ENCODE measurements around the gene ANGPTL7.
"Not testable (repeated sequence)": the region's sequence is repeated elsewhere in the genome, so short reads cannot be mapped to it uniquely, and the experiment has no call there.

The ANGPTL7 gene

DNA sequence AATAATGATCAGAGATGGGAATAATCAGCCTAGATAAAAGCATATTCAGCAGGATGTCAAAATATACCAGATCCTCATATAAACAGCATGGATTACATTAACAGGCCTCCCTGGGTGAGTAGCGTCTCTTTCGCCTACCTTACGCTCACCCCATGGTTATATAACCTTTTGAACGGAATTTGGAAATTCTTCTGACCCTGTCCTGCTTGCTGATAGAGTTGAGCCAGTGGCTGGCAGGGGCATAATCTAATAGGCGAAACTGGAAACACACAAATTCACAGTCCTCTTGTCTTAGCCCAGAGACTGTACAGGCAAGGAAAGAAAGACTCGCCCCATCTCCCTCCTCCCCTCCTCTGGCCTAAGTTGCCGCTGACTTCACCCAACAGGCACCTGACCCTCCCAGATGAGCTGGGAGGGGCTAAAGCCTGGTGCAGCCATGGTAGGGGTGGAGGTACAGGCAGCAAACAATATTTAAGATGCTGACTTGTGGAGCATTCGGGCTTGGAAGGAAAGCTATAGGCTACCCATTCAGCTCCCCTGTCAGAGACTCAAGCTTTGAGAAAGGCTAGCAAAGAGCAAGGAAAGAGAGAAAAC is at the start of gene ANGPTL7:
ANGPTL7 (plus strand) TSS at position 498 of the 594 bp plus-strand sequence. CDS start 225 bp downstream, outside the sequence.
- no peak for DNase-seq

DNA sequence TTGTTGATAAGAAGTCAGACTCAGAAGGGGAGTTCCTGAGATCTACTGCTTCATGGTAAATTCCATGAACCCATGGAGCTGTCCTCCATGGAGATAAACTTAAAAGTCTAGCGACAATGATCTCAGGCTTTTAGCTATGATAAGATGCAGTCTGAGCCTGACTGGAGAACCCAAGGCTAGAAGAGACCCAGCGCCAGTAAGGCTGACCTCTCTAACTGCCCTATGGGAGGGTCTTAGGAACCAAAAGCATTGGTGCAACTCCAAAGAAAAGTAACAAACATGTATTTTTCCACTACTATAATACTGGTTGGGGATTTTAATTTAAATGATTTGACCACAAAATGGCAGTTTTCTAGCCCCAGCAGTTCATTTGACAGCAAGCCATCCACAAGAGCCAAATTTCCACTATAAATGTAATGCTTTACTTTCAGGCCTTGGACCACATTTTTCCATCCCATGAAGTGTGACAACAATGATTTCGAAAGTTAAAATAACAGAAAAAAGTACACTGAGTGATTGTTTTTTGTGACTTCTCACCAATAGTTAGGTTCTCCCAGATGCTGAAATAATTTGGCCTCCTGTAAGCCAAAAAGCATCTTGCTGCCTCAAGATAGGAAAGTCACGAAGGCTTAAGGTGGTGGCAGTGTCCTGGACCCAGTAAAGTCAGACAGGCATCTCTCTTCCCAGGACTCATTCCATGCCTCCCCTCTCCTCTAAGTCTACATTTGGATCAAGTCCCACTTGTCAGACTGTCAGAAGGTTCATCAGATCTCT is 46.4 kb upstream of the ANGPTL7 start:
- DNase-seq = no peak

- no peak for DNase-seq
Observed at GRCh38 chr1:11143401-11143800, 45.8 kb upstream of the ANGPTL7 start.

DNA sequence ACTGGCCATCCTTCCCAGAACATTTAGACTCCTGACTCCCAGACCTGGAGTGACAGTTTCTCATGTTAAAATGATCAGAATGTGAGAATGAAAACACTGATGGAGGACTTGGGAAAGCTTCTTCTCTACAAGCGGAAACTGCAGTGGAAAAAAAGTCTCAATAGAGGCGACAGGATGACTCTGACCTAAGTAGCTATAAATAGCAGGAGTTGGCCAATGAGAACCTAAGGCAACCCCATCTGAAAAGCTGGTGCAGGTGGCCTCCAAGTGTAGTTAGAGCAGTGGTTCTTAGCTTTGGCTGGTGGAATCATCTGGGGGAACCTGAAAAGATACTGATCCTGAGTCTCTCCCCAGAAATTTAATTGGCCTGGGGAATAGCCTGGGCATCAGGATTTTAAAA is 45.2 kb upstream of the ANGPTL7 start:
- DNase-seq = no peak

DNA sequence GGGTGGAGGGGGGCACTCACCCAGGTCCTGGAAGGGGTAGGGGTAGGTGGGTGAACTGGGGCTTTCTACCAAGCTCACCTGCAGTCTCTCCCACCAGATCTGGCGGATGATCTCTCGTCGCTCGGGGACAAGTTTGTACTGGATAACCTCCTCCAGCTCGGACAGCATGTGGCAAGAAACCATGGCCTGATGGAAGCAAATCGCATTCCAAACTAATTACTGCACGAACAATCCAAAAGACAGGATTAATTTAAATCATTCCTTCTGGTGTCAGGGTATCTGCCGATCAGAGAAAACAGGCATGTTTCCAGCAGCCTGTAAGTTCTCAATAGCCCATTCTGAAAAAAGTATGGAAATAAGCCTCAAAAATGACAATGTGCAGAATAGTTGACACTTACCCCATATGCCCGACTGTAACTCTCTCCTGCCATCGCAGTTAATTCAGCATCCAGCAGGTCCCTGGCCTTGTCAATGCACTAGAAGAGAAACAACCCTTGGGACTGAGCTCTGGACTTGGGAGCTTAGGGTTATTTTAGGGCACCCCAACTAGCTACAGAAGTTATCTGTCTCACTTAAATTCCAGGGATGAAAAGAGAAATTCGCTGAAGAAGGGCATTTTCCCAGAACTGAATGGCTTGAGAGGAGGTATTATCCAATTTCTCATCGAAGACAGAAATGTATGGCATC is 44.4 kb upstream of the ANGPTL7 start:
- DNase-seq = no peak

DNA sequence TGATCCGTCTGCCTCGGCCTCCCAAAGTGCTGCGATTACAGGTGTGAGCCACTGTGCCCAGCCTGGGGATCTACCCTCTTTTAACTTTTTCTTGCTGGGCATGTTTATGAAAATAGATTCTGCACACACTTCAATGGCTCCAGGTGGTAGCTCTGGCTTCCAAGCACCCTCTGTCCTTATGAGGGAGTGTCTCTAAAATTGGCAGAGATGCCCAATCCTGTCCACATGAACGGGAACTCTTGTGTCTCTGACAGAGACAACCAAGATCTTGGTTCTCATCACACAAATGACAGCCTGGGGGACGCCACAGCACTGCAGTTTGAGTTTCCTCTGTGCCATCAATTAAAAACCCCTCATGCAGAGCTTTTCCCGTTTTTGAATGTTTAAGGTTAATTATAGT is 43.4 kb upstream of the ANGPTL7 start:
- no peak for DNase-seq

GRCh38 chr1:11147197-11147770 is 41.9 kb upstream of the ANGPTL7 start:
- no peak for DNase-seq

- DNase-seq = no peak
Observed at GRCh38 chr1:11150326-11150725, 38.8 kb upstream of the ANGPTL7 start.

GRCh38 chr1:11151114-11151513 is 38.0 kb upstream of the ANGPTL7 start:
- no peak for DNase-seq

GRCh38 chr1:11151826-11152612 is 37.1 kb upstream of the ANGPTL7 start:
- no peak for DNase-seq

DNA sequence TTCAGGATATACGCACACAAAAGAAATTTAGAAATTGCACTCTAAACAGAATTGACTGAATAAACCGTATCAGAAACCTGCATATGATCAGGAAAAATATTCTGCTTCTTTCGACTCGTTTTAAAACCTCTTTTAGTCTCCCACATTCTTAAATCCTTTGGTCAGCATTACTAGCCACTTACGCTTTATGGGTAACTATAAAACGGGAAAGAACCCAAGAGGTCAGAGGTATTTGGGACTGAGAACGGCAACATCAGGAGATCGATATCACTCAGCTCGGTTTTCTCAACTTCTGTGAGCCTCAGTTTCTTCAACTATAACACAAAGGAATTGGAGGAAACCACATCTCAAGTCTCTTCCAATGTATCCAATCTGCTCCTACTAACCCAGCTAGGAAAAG is 36.4 kb upstream of the ANGPTL7 start:
- DNase-seq = no peak

- DNase-seq = no peak
Observed at GRCh38 chr1:11153184-11153583, 36.0 kb upstream of the ANGPTL7 start.

DNA sequence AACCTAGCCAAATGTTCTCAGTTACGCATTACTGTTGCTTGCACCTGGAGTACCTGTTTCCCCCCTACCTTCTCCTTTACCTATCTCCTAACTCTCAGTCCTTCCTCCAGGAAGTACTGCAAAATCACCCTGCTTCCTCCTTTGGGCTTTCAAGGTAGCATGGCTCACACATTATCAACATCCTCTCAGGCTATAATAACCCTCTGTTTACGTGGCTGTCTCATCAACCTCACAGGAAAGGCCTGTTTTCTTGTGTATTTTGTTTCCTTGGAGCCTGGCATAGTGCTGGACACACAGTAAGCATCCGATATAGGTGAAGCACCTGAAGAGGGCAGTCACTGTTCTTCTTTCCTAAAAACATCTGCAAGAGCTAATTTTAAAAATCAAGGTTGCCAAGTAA is 32.7 kb upstream of the ANGPTL7 start:
- DNase-seq = no peak

DNA sequence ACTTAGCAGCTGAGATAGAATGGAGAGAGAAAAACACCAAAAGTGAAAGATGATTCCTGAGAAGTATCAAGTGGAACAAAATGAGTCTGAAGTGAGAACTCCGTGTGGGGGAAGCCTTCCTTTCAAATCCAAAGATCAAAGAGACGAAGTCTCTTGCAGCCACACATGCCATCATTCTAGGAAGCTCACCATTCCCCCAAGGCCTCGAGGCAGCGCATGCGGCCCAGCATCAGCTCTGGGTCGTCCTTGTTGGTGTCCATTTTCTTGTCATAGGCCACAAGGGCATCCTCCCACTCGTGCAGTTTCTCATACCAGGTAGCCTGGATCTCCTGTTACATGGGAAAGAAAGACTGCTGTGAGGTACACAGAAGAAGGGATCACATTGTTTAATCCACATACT is 32.2 kb upstream of the ANGPTL7 start:
- DNase-seq = peak; percentile 39

DNA sequence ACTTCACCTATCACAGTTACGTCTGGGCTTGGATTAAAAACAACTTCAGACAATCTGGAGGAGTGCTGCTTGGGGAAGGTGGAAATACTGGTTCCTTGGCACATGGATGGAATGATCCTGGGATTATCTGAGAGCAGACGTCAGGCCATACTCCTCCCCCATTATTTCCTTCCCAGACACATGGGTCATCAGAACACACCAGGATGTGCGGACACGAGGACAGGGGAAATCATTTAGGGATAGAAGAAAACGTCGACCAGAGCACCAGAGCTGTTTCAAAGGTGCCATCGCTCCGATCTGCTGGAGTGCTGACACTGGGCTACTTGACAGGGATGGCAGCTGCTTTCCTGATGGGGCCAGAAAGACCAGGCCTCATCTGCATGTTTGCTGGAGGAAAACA is 31.8 kb upstream of the ANGPTL7 start:
- DNase-seq = no peak

- no peak for DNase-seq
Observed at GRCh38 chr1:11157867-11158266, 31.3 kb upstream of the ANGPTL7 start.

GRCh38 chr1:11158291-11158690 is 30.9 kb upstream of the ANGPTL7 start:
- DNase-seq = no peak

GRCh38 chr1:11158720-11159321 is 30.3 kb upstream of the ANGPTL7 start:
- DNase-seq = no peak

GRCh38 chr1:11162752-11163151 is 26.4 kb upstream of the ANGPTL7 start:
- not testable (repeated sequence) for DNase-seq

DNA sequence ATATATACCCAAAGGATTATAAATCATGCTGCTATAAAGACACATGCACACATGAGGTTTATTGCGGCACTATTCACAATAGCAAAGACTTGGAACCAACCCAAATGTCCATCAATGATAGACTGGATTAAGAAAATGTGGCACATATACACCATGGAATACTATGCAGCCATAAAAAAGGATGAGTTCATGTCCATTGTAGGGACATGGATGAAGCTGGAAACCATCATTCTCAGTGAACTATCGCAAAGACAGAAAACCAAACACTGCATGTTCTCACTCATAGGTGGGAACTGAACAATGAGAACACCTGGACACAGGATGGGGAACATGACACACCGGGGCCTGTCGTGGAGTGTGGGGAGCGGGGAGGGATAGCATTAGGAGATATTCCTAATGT is 22.4 kb upstream of the ANGPTL7 start:
- DNase-seq = not testable (repeated sequence)

DNA sequence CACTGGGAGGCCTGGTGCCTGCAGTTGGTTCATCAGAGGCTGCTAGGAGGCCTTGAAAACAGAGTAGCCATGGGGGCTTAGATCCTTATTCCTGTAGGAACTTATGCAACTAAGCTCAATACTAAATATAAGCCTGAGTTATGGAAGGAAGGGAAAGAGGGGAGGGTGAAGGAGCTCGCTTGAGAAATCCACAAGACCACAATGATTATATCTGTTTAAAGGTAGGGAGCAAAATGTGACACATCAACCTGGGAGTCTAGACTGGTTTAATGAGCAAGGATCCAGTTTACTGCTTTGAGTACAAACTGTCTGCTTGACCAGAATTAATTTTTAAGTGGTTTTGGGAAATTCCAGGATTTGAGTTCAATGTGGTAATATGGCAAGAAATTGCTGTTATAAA is 20.4 kb upstream of the ANGPTL7 start:
- no peak for DNase-seq

DNA sequence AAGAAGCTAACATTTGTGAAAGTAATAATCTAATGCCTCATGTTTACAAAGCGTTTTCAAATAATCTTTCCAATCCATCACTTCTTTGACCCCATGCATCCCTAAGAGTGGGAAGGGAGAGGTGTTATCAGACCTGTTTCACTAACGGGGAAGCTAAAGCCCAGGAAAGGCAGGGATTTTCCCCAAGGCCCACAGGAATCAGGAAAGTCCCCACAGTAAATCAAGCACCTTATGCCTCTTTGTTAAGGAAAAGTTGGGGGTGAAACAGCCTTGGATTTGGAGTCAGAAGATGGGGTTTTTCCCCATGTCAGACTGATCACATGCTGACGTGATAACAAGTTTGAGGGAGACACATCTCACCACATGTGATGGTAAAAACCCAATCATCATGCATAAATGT is 20.0 kb upstream of the ANGPTL7 start:
- DNase-seq = no peak

GRCh38 chr1:11170102-11170501 is 19.1 kb upstream of the ANGPTL7 start:
- DNase-seq = no peak
